Inferior parietal cortex (tissue), 1 donor: ENCODE results near the gene DDX18.
A peak's percentile ranks its signal among the peaks of the same experiment; 100 is the strongest.

Experiments
- DNase-seq: peaks from one replicate; pipeline ENCODE4 v3.0.0-alpha.2; 2016; ENCODE audit errors: extremely low spot score

The DDX18 gene

DNA sequence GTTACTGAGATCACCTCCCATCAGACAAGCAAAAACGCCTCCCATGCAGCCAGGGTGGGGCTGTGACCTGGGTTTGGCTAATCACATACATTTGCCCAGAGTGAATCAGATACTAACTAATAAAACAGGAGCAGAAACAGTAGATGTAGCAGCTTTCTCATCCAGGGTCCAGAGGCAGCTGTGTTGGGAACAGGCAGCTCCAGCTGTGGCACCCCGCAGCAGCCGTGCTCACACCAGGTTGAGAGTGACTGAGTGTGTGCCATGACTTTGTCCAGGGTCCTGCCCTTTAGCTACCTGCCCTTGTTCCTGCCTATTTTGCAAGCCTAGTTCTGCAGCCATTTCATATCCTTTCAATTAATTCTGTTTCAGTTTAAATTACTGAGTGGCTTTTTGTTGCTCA, 20.5 kb downstream of the DDX18 start:
- no peak for DNase-seq

DNA sequence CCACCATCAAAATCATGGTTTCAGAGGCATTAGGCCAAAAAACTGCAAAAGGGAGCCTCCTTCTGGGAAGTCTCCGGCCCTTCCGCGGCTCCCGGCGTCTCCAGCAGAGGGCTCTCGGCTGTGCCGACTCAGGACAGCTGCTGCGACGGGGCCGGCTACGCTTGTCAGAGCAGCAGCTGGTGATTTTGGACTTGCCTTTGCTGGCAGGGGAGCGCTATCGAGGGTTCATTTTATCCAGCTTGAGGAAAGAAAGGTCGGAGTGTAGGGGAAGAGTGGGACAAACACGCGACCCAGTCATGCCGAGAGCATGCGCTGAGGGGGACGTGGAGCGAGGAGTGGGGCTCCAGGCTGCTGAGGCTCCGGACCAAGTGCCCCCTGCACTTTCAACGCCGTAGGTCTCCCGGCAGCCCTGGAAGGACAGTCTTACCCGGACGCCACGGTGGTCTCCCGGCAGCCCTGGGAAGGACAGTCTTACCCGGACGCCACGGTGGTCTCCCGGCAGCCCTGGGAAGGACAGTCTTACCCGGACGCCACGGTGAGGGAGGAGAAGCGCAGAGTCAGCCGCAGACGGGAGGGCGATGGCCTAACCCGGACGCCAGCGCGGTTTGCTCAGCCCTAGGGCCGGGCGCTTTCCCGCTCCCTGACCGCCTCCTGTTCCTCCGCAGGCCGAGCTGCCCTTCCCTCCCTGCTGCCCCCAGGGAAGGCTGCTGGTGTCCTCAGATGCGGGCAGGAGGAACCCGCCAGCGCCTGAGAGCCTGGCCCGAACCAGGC, 21.7 kb downstream of the DDX18 start:
- DNase-seq, result peak; percentile 70

DNA sequence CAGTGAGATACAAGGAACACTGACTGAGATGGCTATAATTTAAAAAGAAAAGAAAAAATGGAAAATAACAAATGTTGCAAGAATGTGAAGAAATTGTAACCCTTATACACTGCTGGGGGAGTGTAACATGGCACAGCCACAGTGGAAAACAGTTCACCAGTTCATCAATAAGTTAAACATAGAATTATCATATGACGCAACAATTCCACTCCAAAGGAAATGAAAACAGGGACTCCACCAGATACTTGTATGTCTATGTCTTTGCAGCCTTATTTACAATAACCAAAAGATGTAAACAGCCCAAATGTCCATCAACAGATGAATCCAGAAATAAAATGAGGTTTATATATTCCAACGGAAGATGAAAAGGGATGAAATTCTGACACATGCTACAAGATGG, 30.8 kb downstream of the DDX18 start:
- DNase-seq, result no peak

DNA sequence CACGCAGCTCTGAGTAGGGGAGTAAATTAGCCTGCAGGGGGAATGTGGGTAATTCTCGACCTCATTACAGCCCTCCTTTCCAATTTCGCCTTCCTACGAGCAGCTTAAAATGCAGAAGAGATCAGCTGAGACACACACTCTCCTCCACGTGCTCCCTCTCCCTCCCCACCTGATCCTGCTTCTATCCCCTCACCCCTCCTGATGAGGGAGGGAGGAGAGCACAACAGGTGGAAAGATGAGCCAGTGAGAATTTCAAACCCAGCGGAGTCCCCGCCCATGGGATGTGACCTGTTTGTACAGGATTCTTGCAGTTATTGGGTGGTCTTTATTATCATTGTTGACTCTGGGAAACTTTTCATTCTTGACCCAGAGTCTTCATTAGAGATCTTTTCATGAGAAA, 35.5 kb downstream of the DDX18 start:
- no peak for DNase-seq

DNA sequence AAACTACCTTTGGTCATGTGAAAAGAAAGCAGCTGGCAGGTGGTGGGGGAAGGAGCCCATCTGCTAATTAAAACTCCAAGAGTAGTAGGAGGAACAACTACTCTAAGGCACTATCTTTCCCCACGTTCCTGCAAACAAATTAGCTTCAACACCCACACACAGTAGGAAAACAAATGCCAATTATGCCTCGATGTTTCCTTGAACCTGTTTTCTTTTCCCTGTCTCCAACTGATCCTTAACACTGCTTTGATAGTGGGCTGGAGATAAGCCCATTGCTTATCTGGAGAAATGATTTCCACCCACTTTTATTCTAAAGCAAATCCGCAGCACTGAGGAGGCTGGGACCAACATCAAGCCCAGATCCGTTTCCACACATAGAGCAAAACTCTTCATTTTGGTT, 36.0 kb downstream of the DDX18 start:
- no peak for DNase-seq

DNA sequence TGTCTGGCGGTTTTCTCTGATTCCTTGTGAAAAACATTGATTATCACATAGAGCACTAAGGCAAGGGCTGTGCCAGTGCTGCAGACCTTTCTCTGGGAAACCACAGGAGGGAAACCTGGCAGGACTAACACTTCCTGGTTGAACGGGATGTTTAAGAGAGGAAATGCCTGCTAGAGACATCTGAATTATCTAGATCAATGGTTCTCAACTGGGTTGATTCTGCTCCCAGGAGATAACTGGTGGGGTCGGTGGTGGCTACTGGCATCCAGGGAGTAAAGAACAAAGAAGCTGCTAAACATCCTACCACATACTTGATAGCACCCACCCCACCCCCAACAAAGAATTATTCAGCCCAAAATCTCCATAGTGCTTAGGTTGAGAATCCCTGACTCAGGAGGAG, 37.5 kb downstream of the DDX18 start:
- DNase-seq, result no peak

DNA sequence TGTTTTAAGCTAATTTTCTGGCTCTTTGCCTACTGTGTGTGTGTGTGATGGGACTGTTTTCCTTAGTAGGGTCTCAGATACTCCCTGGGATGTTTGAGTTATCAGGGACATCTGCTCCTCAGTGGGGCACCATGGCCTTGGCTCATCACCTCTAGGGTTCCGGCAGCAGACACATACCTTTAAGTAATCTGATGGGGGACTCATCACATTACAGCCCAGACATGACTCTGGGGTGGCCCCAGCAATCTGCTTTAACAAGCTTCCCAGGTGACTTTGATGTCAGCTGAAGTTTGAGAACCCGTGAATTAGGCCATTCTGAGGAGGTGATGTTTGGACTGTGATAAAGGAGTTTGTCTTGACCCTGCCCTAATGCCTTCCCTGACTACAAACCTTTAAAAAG, 38.8 kb downstream of the DDX18 start:
- DNase-seq, result no peak

DNA sequence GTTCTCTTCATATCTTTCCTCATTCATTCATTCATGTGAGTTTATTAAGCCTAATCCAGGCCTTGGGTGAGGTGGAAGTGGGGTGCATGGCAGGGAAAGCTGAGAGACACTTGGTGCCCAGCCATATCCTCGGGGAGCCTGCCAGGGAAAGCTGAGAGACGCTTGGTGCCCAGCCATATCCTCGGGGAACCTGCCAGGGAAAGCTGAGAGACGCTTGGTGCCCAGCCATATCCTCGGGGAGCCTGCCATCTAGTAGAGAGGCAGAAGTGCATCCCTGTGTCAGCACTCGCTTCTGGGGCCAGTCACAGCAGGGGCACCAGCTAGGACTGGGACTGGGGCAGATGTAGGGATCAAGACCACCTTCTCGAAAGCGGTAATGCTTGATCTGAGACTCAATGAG, 39.4 kb downstream of the DDX18 start:
- no peak for DNase-seq

DNA sequence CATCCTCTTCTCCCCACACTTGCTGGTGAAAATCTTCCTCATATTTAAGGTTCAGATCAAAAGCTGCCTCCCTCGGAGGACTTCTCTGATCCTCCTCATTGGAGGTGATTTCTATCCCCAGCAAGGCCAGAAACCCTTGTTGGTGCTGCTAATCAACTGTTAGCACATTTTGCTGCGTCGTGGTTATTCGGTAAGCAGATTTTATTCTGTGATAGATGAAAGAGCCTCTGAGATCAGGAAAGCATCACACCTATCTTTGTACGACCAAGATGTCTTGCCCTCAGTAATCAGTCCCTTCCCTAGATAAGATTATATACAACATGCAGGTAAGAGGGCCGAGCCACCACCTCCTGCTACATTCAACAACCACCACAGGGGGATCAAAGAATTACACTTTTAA, 40.1 kb downstream of the DDX18 start:
- no peak for DNase-seq

DNA sequence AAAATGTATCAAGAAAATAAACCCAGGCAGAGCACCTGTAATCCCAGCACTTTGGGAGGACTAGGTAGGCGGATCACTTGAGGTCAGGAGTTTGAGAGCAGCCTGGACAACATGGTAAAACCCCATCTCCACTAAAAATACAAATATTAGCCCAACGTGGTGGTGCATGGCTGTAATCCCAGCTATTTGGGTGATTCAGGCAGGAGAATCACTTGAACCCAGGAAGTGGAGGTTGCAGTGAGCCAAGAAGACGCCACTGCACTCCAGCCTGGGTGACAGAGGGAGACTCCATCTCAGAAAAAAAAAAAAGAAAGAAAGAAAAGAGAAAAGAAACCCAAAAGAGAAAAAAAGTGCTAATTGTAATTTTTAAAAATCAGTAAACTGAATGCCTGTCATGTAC, 41.4 kb downstream of the DDX18 start:
- no peak for DNase-seq

DNA sequence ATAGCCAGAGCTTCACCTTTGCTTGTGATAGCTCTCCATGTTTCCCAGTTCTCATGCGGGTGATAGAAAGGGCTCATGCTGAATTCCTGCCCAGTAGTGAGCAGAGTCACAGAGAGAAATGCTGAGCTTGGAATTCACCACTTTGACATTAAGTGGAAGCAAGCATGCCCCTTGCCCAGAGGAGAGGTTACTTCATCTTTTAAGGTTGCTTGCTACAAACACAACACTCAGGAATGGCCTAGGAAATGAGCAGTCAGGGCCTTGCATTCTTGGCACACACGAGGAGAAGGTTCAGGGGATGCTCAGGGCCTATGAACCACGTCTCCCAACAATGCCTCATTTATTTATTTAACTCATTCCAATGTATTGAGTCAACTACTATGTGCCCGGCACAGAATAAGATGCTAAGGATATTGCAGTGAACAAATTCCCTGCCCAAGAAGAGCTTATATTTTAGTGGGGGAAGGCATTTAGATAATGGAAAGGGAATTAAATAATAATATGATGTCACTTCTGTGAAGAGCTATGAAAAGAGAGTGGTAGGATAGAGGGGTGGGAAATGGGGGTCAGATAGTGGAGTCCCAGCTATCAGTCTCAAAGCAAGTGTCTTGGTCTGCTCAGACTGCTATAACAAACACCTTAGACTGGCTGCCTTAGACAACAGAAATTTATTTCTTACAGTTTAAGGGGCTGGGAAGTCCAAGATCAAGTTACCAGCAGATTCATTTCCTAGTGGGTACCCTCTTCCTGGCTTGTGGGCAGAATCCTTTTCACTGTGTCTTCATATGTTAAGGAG, 42.1 kb downstream of the DDX18 start:
- no peak for DNase-seq

DNA sequence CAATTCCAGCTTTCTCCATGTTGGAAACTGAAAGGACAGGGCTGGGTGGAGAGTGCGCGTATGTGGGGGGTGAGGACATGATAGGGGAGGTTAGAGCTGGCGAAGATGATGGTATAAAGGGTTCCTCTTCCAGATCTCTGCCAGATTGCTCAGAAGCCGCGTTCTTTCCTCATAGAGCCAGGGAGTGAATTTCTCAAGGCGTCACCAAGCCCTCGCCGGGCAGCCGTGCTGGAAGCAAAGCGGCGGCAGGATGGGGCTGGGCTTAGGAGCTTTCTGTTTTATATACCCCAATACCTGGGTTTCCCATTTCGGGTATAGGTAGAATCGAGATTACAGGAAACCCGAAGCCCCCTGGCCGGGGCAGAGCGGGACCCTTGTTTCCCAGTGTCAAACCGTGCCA, 43.8 kb downstream of the DDX18 start:
- no peak for DNase-seq

DNA sequence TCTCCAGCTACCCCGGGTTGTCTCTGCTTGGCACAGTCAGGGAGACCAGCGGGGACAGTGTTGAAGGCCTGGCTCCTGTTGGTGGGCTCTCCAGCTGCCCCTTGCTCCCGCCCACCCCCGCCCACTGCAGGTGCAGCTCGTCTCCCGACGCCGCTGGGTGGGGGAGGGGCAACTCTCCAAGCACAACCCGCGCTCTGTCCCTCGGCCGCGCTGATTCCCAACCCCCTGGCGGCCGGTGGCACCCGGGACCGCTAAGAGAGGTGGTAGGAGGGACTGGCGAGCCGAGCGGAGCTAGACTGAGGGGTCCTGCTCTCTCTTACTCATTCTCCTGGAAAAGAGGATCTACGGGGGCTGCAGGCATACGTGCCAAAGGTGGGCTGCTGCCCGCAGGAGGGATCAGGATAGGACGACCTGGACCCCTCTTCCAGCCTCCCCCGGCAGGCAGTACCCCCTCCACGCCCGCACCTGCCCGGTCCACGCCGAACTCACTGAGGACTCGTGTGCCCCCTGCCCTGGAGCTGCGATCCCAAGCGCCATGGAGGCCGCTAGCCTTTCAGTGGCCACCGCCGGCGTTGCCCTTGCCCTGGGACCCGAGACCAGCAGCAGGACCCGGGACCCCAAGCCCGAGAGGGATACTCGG, 44.5 kb downstream of the DDX18 start:
- DNase-seq, result no peak

DNA sequence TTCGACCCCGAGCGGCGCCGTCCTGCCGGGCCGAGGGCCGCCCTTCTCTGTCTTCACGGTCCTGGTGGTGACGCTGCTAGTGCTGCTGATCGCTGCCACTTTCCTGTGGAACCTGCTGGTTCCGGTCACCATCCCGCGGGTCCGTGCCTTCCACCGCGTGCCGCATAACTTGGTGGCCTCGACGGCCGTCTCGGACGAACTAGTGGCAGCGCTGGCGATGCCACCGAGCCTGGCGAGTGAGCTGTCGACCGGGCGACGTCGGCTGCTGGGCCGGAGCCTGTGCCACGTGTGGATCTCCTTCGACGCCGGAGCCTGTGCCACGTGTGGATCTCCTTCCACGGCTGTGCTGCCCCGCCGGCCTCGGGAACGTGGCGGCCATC, 45.0 kb downstream of the DDX18 start:
- DNase-seq, result no peak

DNA sequence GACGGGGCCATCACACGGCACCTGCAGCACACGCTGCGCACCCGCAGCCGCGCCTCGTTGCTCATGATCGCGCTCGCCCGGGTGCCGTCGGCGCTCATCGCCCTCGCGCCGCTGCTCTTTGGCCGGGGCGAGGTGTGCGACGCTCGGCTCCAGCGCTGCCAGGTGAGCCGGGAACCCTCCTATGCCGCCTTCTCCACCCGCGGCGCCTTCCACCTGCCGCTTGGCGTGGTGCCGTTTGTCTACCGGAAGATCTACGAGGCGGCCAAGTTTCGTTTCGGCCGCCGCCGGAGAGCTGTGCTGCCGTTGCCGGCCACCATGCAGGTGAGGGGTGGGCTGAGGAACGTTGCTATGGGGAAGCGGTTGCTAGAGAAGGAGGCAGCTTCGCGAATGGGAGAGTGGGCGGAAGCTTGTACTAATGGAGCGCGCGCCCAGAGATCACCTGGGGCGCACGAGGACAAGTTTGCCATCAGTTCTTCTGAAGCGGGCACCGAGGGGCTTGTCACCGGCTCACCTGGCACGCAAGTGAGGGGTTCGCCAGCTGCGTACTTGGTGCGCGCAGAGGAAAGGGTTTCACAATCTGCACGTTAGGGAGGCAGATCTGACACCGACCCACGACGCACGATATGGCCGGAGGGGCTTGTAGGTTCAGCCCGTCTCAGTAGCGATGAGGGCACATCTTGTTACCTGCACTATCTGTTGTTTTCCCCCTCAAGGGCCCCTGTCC, 45.6 kb downstream of the DDX18 start:
- no peak for DNase-seq

DNA sequence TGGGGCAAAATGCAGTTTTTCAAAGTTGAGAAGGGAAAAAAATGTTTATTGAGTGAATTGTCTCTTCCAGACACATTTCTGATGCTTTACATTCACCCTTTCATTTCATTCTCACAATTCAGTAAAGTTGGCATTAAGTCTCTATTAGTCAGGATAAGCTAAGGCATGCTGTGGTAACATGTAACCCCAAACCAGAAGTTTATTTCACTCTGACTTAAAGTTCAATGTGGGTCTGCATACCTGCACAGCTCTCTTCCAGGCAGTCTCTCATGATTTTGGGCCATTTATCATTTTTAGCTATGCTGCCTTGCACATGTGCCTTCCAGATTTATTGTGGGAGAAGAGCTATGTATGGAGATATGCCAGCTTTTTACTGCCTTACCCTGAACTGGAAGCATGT, 48.0 kb downstream of the DDX18 start:
- DNase-seq, result no peak

DNA sequence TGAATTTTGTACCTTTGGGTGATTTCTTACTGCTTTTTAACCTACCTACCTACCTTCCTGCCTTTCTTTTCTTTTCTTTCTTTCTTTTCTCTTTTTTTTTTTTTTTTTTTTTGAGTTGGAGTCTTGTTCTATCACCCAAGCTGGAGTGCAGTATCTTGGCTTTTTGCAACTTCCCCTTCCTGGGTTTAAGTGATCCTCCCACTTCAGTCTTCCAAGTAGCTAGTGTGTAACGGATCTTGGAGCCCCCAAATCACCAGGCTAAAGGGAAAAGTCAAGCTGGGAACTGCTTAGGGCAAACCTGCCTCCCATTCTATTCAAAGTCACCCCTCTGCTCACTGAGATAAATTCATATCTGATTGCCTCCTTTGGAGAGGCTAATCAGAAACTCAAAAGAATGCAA, 61.3 kb downstream of the DDX18 start:
- no peak for DNase-seq

DNA sequence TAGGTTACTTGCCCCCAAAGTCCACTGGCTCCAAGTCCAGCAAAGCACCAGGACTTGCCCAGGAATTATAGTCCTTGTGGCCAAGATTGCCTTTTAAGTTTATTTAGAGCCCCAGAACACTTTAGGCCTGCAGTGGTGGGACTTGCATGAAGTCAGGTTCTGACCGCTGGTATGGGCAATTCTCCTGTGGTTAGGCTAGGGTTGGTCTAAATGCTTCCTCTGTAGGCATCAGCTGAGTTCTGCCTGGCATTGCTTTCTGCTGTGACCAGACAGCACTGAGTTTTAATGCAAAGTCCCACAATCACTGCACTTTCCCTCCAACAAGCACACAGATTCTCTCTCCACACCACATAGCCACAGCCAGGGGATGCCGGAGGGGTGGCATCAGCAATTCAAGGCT, 64.5 kb downstream of the DDX18 start:
- no peak for DNase-seq
